GM21447 (cell line): ENCODE data around the gene PLA2G6.
"Not testable (repeated sequence)": the region's sequence is repeated elsewhere in the genome, so short reads cannot be mapped to it uniquely, and the experiment has no call there.

ENCODE experiments used
- ATAC-seq: cut with Tn5 transposase; IDR thresholded peaks from one replicate; pipeline ENCODE4 v1.9.1; 2021; ENCODE audit not compliant: unreplicated experiment

The PLA2G6 gene

GRCh38 chr22:38086942-38087341 lies 94.7 kb downstream of the PLA2G6 start:
- no peak for ATAC-seq

GRCh38 chr22:38086001-38086845 lies 95.4 kb downstream of the PLA2G6 start:
- ATAC-seq, result no peak

GRCh38 chr22:38085501-38085900 lies 96.1 kb downstream of the PLA2G6 start:
- no peak for ATAC-seq

- ATAC-seq, result no peak
Observed at GRCh38 chr22:38085056-38085455, 96.6 kb downstream of the PLA2G6 start.

GRCh38 chr22:38083931-38084631 lies 97.5 kb downstream of the PLA2G6 start, which contains the start of gene SLC16A8:
TSS of gene SLC16A8 (minus strand) at chr22:38084184. CDS start at chr22:38082873, 1,311 bp downstream.
- ATAC-seq, result no peak

GRCh38 chr22:38082986-38083710 lies 98.5 kb downstream of the PLA2G6 start:
- no peak for ATAC-seq

- no peak for ATAC-seq
Observed at GRCh38 chr22:38081941-38082828, 99.4 kb downstream of the PLA2G6 start.

GRCh38 chr22:38081636-38081940 lies 100.0 kb downstream of the PLA2G6 start:
- no peak for ATAC-seq

GRCh38 chr22:38080850-38081635 lies 100.6 kb downstream of the PLA2G6 start:
- ATAC-seq, result no peak

GRCh38 chr22:38080474-38080849 lies 101.2 kb downstream of the PLA2G6 start:
- no peak for ATAC-seq

GRCh38 chr22:38079804-38080203 lies 101.8 kb downstream of the PLA2G6 start:
- ATAC-seq, result no peak

- not testable (repeated sequence) for ATAC-seq
Observed at GRCh38 chr22:38079208-38079607, 102.4 kb downstream of the PLA2G6 start.

- ATAC-seq, result no peak
Observed at GRCh38 chr22:38078046-38078840, 103.4 kb downstream of the PLA2G6 start.

GRCh38 chr22:38077595-38077994 lies 104.0 kb downstream of the PLA2G6 start:
- ATAC-seq, result no peak

GRCh38 chr22:38077096-38077495 lies 104.5 kb downstream of the PLA2G6 start:
- no peak for ATAC-seq

GRCh38 chr22:38075961-38076360 lies 105.7 kb downstream of the PLA2G6 start:
- no peak for ATAC-seq

- no peak for ATAC-seq
Observed at GRCh38 chr22:38075105-38075825, 106.4 kb downstream of the PLA2G6 start.
